Fibroblast of skin of left biceps (primary cell): ENCODE data around the gene WWTR1.

ENCODE experiments used
- DNase-seq, 2 experiments: peaks; one replicate each; pipeline ENCODE4 v3.0.0-alpha.2; 2013; ENCODE audit warnings: low read depth in 2 of 2

WWTR1 gene

DNA sequence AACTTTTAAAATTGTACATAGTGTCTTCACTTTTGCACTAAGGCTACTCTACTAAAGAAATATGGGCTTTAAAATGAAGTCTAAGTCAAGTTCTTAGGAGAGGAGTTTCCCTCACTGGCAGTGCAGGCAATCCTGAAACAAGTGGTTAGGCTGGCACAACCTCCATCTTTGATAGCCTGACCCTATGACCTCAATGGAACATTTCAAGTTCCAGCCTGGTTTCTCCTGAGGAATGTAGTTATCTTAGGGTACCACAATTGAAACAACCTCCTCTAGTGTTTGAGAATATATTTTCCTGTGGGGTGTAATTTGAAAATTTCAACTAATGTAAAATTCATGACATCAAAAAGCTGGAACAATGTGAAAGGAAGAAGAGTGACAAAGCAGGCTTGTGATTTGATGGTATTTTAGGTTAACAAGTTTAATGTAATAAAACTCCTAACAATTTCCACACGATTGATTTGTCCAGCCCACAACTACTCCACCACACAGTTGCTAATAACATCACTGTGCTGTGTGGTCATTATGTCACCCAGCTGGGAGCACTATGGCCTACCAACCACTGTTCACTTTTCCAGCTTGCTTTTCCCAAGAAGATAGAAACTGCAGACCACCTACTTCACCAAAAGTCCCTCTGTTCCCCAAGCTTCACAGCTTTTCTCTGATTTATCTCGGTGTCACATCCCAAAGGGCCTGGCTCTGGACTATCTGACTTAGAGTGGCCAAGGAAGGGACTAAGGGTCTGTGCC lies 1.8 kb downstream of the WWTR1 start:
- no peak for DNase-seq

- DNase-seq: no peak
Measured at GRCh38 chr3:149654188-149654601, 3.6 kb downstream of the WWTR1 start.

DNA sequence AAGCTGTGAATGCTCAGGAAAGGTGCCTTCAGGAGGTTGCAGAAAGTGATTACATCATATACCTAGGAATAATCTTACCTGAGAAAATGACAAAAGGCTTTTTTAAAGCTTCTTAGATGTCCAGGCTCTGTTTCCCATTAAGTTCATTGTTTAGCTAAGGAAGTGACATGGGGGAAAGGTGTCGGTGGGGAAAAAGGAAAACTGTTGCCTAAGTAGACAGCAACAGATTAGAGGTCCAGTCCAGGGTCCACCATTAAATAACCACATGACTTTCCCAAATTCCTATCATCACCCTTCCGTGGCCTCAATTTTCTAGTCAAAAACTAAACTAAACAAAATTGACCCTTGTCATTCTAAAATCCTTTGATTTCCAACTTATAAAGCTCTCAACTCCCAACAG lies 4.3 kb downstream of the WWTR1 start:
- DNase-seq: no peak

DNA sequence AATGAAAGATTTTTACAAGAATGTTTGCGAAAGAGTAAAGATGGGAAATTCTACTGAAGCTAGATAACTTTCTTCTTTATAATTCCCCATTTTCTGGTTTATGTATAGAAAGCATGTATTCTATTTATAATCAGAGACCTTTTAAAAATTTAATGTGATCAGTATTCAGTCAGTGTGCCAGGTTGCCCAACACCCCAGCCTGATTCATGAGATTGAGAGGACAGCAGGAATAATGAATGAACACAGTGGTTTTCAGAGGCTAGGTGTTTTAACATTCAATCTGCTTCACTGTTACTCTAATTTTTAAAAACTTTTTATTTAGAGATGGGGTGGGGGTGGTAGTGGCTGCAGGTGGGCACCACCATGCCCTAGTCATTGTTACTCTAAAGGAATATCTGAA lies 4.7 kb downstream of the WWTR1 start:
- no peak for DNase-seq

DNA sequence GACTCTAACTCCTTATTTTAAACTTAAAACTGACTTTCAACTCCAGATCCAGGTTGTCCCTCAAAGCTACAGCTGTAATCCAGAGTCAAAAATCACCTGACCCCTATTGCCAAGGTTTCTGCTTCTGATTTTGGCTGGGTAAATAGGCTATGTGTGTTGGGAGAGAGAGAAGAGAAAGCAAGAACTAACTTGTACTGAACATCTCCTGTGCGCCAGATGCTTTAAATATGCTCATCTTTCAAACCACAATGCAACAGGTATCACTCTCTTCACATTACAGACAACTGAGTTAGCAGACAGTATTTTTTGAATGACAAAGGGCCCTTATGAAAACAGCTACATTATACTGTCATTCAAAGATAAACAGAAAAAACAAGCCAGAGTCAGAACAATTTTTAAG lies 7.0 kb downstream of the WWTR1 start:
- DNase-seq: no peak

DNA sequence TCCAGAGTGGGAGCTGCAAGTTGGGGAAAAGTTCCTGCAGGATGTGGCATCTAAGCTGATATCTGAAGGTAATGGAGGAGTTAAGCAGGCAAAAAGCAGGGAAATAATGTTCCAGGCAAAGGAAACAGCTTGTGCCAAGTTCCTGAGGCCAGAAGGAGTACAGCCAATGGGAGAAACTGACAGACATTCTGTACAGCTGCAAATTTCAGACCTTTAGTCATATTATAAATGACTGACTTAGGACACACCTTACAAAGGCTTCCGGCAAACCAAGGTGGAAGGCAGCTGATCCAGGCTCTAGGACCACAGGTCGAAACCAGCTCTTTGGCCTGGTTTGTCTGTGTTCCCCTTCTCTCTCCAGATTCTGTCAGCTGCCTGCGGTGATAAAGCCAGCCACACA lies 9.3 kb downstream of the WWTR1 start:
- DNase-seq: no peak

GRCh38 chr3:149647812-149648211 lies 10.0 kb downstream of the WWTR1 start:
- DNase-seq: no peak

DNA sequence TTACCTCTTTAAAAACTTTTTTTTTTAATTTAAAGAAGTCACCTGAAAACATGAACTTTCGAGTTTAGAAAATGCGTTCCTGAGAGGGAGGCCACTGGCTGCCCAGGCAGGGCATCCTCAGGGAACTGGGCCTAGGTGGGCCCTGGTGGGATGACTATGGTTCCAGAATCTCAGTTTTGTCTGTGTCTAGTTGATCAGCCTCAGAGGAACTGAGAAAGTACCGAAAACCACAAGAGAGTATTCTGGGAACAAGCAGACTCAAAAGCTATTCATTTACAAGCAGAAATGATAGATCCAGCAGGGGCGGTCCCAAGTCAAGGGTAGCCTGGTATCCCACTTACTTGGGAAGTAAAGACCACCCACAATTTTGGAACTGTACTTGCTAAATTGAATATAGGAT lies 10.5 kb downstream of the WWTR1 start:
- DNase-seq: no peak

DNA sequence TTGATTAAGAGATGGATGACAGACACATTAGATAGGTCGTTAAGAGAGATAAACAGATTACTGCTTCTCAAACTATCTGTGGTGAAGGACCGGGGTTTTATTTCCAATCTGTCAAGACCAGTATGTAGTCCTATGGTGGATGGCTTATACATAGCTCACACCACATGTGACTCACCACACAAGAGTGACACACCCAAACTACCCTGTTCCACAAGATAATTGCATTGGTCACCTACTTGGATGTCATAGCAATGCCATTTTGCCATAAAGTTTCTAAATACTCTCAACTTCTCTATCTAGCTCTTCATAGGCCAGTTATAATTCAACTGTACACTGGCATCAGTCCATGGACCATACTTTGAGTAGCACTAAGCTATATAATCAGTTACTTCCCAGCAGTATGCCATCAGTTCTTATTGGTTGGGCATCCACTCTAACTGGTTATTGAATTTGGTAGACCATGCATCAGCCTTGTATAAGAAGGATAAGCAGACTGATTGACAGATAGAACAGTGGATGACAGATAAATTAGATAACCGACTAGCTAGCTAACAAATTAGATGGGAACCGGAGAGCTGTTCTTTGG lies 11.6 kb downstream of the WWTR1 start:
- DNase-seq: no peak

DNA sequence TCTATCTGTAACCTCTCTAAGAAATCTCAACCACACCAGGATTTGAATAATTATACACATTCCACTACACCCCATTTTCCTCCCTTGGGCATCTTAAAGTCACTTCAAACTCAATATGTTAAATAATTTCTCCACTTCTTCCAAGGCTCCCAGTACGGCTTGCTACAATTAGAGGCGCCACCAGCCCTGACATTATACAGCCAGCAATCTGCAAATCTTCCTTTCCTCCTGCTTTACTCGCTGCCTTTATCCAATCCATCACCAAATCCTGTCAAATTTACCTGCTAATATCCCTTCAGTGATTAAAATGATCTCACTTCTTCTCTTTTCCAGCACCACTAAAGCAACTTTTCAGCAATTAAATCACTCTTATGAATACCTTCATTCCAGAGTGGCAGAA lies 13.9 kb downstream of the WWTR1 start:
- DNase-seq: no peak

- DNase-seq: no peak
Measured at GRCh38 chr3:149643482-149643798, 14.4 kb downstream of the WWTR1 start.

DNA sequence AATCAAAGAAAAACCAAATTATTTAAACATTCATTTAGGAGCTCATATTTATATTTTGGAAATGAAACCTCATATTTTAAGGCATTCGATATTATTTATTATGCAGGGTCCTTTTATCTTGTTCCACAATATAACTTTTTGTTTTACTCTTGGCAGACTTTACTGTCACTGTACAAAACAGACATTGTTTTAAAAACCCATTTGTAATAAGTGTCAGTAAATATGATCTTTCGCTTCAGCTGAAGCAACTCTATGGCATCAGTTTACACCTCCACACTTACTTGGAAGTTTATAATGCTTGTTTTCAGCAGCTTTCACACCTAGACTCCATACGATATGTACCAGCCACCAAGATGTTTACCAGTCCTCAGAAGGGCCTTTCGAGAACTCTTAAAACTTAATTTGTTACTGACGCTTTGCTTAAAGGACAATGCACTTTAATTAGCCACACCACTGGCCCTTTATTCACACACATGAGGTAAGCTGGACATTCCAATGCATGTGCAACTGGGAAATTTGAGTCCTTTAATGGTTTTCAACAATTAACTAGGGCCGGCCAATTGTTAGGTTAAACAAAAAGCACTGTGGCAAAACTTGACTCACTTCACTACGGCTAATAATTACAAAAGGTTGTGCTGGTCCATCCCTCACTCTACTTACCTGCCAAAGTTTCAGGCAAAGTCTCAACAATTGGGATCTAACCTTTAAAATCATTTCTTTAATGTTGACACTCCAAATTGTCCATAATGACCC lies 16.7 kb downstream of the WWTR1 start:
- no peak for DNase-seq

- no peak for DNase-seq
Measured at GRCh38 chr3:149639093-149639486, 18.7 kb downstream of the WWTR1 start.

- DNase-seq: peak; percentile 94 to 96
Measured at GRCh38 chr3:149638228-149639092, 19.4 kb downstream of the WWTR1 start.

GRCh38 chr3:149635396-149635795 lies 22.4 kb downstream of the WWTR1 start:
- DNase-seq: no peak

DNA sequence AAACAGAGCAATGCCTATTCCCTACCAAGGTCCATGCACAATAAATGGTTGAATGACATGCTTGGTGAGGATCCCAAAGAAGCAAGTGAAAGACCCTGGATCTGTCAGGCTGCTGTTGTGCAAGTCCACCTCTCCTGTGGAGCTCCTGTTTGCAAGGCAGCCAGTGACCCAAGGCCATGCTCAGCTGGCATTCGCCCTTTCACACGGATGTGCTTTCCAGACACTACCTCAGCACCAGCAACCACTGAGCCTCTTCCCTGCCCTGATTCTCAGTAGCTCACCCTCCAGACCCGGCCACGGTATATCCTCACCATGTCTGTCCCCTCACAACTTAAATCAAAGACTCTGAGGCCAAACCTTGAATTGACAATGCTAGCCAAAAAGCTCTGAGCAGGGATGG lies 23.3 kb downstream of the WWTR1 start:
- DNase-seq: no peak

DNA sequence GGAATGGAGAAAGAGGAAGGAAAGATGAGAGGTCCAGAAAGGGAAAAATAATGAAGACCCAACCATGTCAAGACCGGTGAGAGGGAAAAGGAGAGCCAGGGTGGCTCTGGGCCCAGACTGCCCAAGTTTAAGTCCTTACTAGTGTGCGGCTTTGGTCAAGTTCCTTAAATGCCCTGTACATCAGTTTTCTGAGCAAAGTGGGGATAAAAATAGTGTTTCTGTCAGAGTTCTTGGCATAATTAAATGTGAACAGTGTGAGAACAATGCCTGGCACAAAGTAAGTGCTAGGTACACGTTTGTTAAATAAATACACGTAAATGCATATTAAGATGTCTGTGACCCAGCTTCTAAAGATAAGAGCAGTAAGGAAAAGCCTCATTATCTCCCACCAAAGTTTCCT lies 23.8 kb downstream of the WWTR1 start:
- DNase-seq: no peak

DNA sequence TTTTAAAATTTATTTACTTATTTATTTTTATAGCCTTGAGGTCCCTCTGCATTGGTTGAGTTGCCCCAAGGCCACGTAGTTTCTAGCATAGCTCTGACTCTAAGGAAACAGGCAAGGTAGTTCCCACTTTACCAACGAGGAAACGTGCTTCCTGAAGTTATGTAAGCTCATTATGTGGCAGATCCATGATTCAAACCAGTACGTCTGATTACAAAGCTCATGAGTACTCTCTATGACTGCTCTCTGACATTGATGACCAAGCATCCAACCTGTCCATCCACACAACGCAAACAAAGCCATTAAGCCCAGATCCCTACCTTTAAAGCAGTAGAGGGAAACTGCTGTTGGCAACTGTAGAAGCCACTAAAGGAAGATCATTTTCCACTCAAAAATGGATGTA lies 25.6 kb downstream of the WWTR1 start:
- no peak for DNase-seq

DNA sequence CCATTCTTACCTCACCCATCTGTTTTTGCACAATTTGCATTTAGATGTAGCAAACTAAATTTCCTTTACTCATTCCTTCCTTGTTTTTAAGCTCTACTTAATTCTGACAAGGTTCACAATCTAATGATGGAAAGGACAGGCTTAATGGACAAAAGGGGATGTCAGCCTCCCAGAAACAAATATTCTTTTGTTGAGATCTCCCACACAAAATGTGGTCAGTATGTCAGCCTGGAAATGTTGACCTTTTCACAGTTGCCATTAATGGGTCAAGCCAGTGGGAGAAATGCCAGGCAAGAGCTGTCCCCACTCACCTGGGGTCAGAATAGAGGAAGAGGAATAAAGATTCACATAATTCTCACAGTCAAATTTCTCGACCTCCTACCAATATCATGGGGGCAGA lies 27.0 kb downstream of the WWTR1 start:
- DNase-seq: no peak

DNA sequence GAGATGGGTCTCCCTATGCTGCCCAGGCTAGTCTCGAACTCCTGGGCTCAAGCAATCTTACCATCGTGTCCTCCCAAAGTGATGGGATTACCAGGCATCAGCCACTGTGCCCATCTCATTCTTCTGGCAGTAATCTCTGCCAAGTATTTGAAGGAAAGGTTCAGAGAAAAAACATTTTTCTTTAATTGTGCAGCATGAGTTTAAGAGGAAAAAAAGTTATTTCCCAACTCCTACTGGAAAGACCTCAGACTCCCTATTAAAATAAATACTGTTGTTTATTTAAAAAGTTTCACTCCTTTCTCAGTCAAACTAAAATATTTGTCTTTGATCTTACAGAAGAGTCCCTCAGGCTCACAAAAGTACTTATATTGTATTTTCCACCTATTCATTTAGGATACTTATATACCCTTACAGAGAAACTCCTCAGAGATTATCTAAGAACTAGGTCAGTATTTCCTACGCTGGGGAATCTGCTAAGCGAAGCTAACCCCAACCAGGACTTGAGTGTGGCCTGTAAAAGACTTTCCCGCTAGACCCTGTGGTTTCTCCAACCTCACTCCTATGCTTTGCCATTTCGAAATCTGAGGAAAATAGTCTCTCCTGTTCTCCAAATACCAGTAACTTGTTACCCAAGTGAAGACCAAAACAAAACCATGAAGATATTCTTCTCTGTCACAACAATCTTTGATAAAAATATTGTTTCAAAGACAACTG lies 28.7 kb downstream of the WWTR1 start:
- no peak for DNase-seq

- DNase-seq: no peak
Measured at GRCh38 chr3:149626671-149627070, 31.2 kb downstream of the WWTR1 start.

- no peak for DNase-seq
Measured at GRCh38 chr3:149625795-149626194, 32.0 kb downstream of the WWTR1 start.
